Neuronal stem cell (in vitro differentiated cells): Measurements from ENCODE around the gene HDAC6.

Source experiments
- DNase-seq: peaks from one replicate; pipeline ENCODE4 v3.0.0-alpha.2; 2013; ENCODE audit warnings: low spot score
- H2AFZ ChIP-seq: one replicate; pipeline ENCODE4 v1.6.1; 2013; ENCODE audit warnings: mild to moderate bottlenecking, low read length, inconsistent platforms
- H2AK5ac ChIP-seq: 2 replicates; pipeline ENCODE4 v1.6.1; 2013; ENCODE audit warnings: low read depth, mild to moderate bottlenecking, inconsistent platforms, low read length, moderate library complexity, mixed read lengths
- H2BK120ac ChIP-seq: 2 replicates; pipeline ENCODE4 v1.6.1; 2013; ENCODE audit warnings: low read depth, mild to moderate bottlenecking, inconsistent platforms, low read length, moderate library complexity, mixed read lengths
- H2BK12ac ChIP-seq: one replicate; pipeline ENCODE4 v1.6.1; 2013; ENCODE audit warnings: low read length, inconsistent platforms
- H2BK15ac ChIP-seq: 2 replicates; pipeline ENCODE4 v1.6.1; 2013; ENCODE audit warnings: mild to moderate bottlenecking, low read length, inconsistent platforms, mixed read lengths
- H2BK5ac ChIP-seq: one replicate; pipeline ENCODE4 v1.6.1; 2013; ENCODE audit warnings: inconsistent platforms, mild to moderate bottlenecking, low read length, moderate library complexity
- H3K14ac ChIP-seq: one replicate; pipeline ENCODE4 v1.6.1; 2013; ENCODE audit warnings: low read length, inconsistent platforms
- H3K18ac ChIP-seq: 2 replicates; pipeline ENCODE4 v1.6.1; 2013; ENCODE audit warnings: low read length, inconsistent platforms
- H3K23ac ChIP-seq: 2 replicates; pipeline ENCODE4 v1.6.1; 2013; ENCODE audit warnings: low read depth, mild to moderate bottlenecking, mixed read lengths, low read length, inconsistent platforms; ENCODE audit not compliant: poor library complexity
- H3K27ac ChIP-seq: replicated peaks from 3 replicates; pipeline ENCODE4 v1.5.1; 2013; ENCODE audit warnings: low read length, inconsistent platforms
- H3K27me3 ChIP-seq, 3 experiments: 2 replicates each; pipeline ENCODE4 v1.6.1; 2013; ENCODE audit warnings: low read length in 3 of 3, mild to moderate bottlenecking in 2 of 3, inconsistent platforms in 1 of 3, low read depth in 1 of 3, mixed read lengths in 1 of 3, moderate library complexity in 1 of 3; ENCODE audit not compliant: control insufficient read depth in 3 of 3, insufficient read depth in 3 of 3
- H3K36me3 ChIP-seq, 2 donors: replicated peaks in 1 of 2; 2 replicates each; pipeline ENCODE4 v1.6.1; 2013; ENCODE audit warnings: low read length in 2 of 2; ENCODE audit not compliant: control insufficient read depth in 2 of 2, insufficient read depth in 2 of 2
- H3K4ac ChIP-seq: 2 replicates; pipeline ENCODE4 v1.6.1; 2013; ENCODE audit warnings: inconsistent platforms, mild to moderate bottlenecking, low read length, moderate library complexity
- H3K4me1 ChIP-seq, 2 donors: 1 replicate in 1 of 2; 2 replicates in 1 of 2; pipeline ENCODE4 v1.6.1; 2013; ENCODE audit warnings: low read length in 2 of 2, low read depth in 1 of 2; ENCODE audit not compliant: control insufficient read depth in 2 of 2, insufficient read depth in 1 of 2
- H3K4me2 ChIP-seq: one replicate; pipeline ENCODE4 v1.6.1; 2013; ENCODE audit warnings: mild to moderate bottlenecking, low read length, inconsistent platforms; ENCODE audit not compliant: insufficient read depth, poor library complexity, severe bottlenecking
- H3K4me3 ChIP-seq, 2 donors: 2 replicates each; pipeline ENCODE4 v1.5.1; 2013; ENCODE audit warnings: low read length in 2 of 2, mild to moderate bottlenecking in 2 of 2, inconsistent platforms in 1 of 2, moderate library complexity in 1 of 2
- H3K79me1 ChIP-seq: one replicate; pipeline ENCODE4 v1.6.1; 2013; ENCODE audit warnings: low read depth, mild to moderate bottlenecking, inconsistent platforms, low read length, moderate library complexity
- H3K9ac ChIP-seq: one replicate; pipeline ENCODE4 v1.6.1; 2013; ENCODE audit warnings: mild to moderate bottlenecking, low read depth, low read length, inconsistent platforms; ENCODE audit not compliant: poor library complexity
- H3K9me3 ChIP-seq, 2 donors: replicated peaks in 1 of 2; 2 replicates each; pipeline versions ENCODE3 to v1.6.1; 2013; ENCODE audit warnings: low read length in 2 of 2, mild to moderate bottlenecking in 2 of 2, inconsistent platforms in 1 of 2, low read depth in 1 of 2, mixed read lengths in 1 of 2, moderate library complexity in 1 of 2; ENCODE audit not compliant: control insufficient read depth in 2 of 2, insufficient read depth in 1 of 2
- H4K8ac ChIP-seq: one replicate; pipeline ENCODE4 v1.6.1; 2013; ENCODE audit warnings: low read depth, mild to moderate bottlenecking, inconsistent platforms, low read length, moderate library complexity
- H4K91ac ChIP-seq: one replicate; pipeline ENCODE4 v1.6.1; 2013; ENCODE audit warnings: low read length, low read depth, mild to moderate bottlenecking, inconsistent platforms; ENCODE audit not compliant: poor library complexity
- WGBS, 2 donors: extraction: QIAGEN DNeasy Blood & Tissue Kit; methylation state at CpG; one replicate each; pipeline ENCODE4 v1.1.7; 2013; ENCODE audit warnings: missing lambda C conversion rate in 2 of 2, mixed read lengths in 1 of 2; ENCODE audit not compliant: insufficient read length in 2 of 2, insufficient replicate concordance in 1 of 2; ENCODE audit errors: extremely low coverage in 2 of 2; 5-methylcytosine and 5-hydroxymethylcytosine counted together

HDAC6 gene

DNA sequence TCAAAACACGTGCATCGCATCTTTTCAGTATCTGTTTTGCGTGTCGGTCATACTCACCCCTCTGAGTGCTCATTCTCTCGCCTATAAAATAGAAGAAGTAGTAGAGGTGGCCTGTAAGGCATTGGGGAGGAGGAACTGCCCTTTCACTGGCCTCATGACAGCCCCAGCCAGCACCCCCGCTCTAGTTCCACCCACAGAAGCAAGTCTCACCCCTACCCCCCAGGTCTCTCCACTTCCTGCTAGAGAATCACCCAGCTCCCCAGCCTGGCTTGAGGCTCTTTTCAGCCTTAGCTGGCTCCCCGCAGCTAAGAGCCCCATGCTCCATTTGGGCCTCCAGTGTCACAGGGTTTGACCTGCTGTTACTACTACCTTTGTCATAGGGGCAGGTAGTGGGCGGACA lies 11.8 kb downstream of the HDAC6 start:
- Histone ChIP-seq H2BK12ac (no peak overlapping the region), H3K4ac (no peak overlapping the region), H3K9ac (no peak overlapping the region), H3K14ac (no peak overlapping the region), H3K27ac (no peak overlapping the region), H2AFZ (no peak overlapping the region), H3K4me1 (no peaks in the 10 kb centered on the region), H2AK5ac (no peak overlapping the region), H3K4me2 (no peak overlapping the region), H4K91ac (no peak overlapping the region), H3K36me3 (peaks cover 11 to 54% of the 10 kb centered on the region in 2 donors), H4K8ac (no peak overlapping the region), H2BK5ac (no peak overlapping the region), H2BK120ac (no peak overlapping the region), H3K9me3 (no peaks in the 10 kb centered on the region), H3K27me3 (peaks cover 0 to 3% (median 0%) of the 10 kb centered on the region in 3 experiments), H3K4me3 (no peak overlapping the region), H3K18ac (no peak overlapping the region), H3K23ac (no peak overlapping the region), H2BK15ac (no peak overlapping the region), H3K79me1 (no peaks in the 10 kb centered on the region)
- no CpG with 5 or more reads among the region's 8 CpGs for WGBS, 2 donors
- no peak for DNase-seq

DNA sequence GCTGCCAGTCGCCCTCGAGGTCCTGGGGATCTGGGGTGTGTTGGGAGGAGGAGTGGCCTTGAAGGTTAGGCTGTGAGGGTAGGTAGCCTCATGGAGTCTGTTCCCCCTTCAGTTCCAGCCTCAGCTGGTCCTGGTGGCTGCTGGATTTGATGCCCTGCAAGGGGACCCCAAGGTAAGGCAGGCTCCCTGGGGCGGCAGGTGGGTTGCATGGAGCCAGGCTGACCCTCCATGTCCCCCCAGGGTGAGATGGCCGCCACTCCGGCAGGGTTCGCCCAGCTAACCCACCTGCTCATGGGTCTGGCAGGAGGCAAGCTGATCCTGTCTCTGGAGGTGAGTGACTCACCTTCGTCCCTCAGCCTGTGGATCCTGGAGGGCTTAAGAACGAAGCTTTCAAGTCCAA lies 12.9 kb downstream of the HDAC6 start:
- Histone ChIP-seq H4K91ac (no peak overlapping the region), H2BK120ac (no peak overlapping the region), H3K9ac (no peak overlapping the region), H3K4me2 (no peak overlapping the region), H3K4ac (no peak overlapping the region), H4K8ac (no peak overlapping the region), H3K4me3 (no peak overlapping the region), H3K18ac (no peak overlapping the region), H3K27me3 (peaks cover 0 to 3% (median 0%) of the 10 kb centered on the region in 3 experiments), H3K4me1 (no peaks in the 10 kb centered on the region), H3K14ac (no peak overlapping the region), H3K36me3 (peaks cover 16 to 60% of the 10 kb centered on the region in 2 donors), H2BK5ac (no peak overlapping the region), H2BK12ac (no peak overlapping the region), H3K23ac (no peak overlapping the region), H3K27ac (no peak overlapping the region), H2AK5ac (no peak overlapping the region), H2AFZ (no peak overlapping the region), H3K9me3 (no peaks in the 10 kb centered on the region), H3K79me1 (no peaks in the 10 kb centered on the region), H2BK15ac (no peak overlapping the region)
- WGBS, 2 donors, result no CpG with 5 or more reads among the region's 8 CpGs
- no peak for DNase-seq

GRCh38 chrX:48815266-48815665 lies 13.4 kb downstream of the HDAC6 start:
- H4K8ac ChIP-seq, result no peak overlapping the region
- H2BK5ac ChIP-seq, result no peak overlapping the region
- no peak overlapping the region for H4K91ac ChIP-seq
- H3K27ac ChIP-seq, result no peak overlapping the region
- H2AFZ ChIP-seq, result no peak overlapping the region
- H3K4me3 ChIP-seq, result no peak overlapping the region
- H3K14ac ChIP-seq, result no peak overlapping the region
- no peak overlapping the region for H2BK120ac ChIP-seq
- no peak overlapping the region for H3K23ac ChIP-seq
- no peak overlapping the region for H3K18ac ChIP-seq
- no peak overlapping the region for H2BK12ac ChIP-seq
- no CpG with 5 or more reads among the region's 8 CpGs for WGBS, 2 donors
- H3K36me3 ChIP-seq, result peaks cover 16 to 60% of the 10 kb centered on the region in 2 donors
- H3K9me3 ChIP-seq, result no peaks in the 10 kb centered on the region
- no peak overlapping the region for H3K9ac ChIP-seq
- H3K27me3 ChIP-seq, result peaks cover 0 to 3% (median 0%) of the 10 kb centered on the region in 3 experiments
- H3K79me1 ChIP-seq, result no peaks in the 10 kb centered on the region
- H3K4me2 ChIP-seq, result no peak overlapping the region
- H2BK15ac ChIP-seq, result no peak overlapping the region
- H3K4ac ChIP-seq, result no peak overlapping the region
- H2AK5ac ChIP-seq, result no peak overlapping the region
- DNase-seq, result no peak
- no peaks in the 10 kb centered on the region for H3K4me1 ChIP-seq

GRCh38 chrX:48816014-48816810 lies 14.3 kb downstream of the HDAC6 start:
- H2AFZ ChIP-seq, result no peak overlapping the region
- no peak overlapping the region for H2BK5ac ChIP-seq
- H2AK5ac ChIP-seq, result no peak overlapping the region
- no peak overlapping the region for H3K23ac ChIP-seq
- H3K14ac ChIP-seq, result no peak overlapping the region
- peaks cover 19 to 59% of the 10 kb centered on the region in 2 donors for H3K36me3 ChIP-seq
- no peak for DNase-seq
- no CpG with 5 or more reads among the region's 18 CpGs for WGBS, 2 donors
- H3K4ac ChIP-seq, result no peak overlapping the region
- no peak overlapping the region for H2BK12ac ChIP-seq
- H3K27ac ChIP-seq, result no peak overlapping the region
- no peak overlapping the region for H2BK120ac ChIP-seq
- no peak overlapping the region for H3K4me3 ChIP-seq
- no peak overlapping the region for H3K9ac ChIP-seq
- no peaks in the 10 kb centered on the region for H3K79me1 ChIP-seq
- H3K27me3 ChIP-seq, result peaks cover 0 to 3% (median 0%) of the 10 kb centered on the region in 3 experiments
- H3K4me1 ChIP-seq, result no peaks in the 10 kb centered on the region
- H3K9me3 ChIP-seq, result no peaks in the 10 kb centered on the region
- H2BK15ac ChIP-seq, result no peak overlapping the region
- no peak overlapping the region for H3K18ac ChIP-seq
- no peak overlapping the region for H4K8ac ChIP-seq
- no peak overlapping the region for H4K91ac ChIP-seq
- no peak overlapping the region for H3K4me2 ChIP-seq
